ENCODE results near the gene NPHP4.

Gene NPHP4

GRCh38 chr1:5890346-5891106 lies 101.7 kb downstream of the NPHP4 start:
- no peak for ATAC-seq
- no peak for TF ChIP-seq SNAI2 (CRISPR knock-in tag; IDR thresholded peaks at IDR 0.05)
- no peak for TF ChIP-seq CSRNP3 (CRISPR knock-in tag; IDR thresholded peaks at IDR 0.05)
- no peak for TF ChIP-seq ZNF70 (CRISPR knock-in tag; IDR thresholded peaks at IDR 0.05)
- TF ChIP-seq ZNF8 (CRISPR knock-in tag; IDR thresholded peaks at IDR 0.05) = no peak
- no peak for TF ChIP-seq PPARA (CRISPR knock-in tag; IDR thresholded peaks at IDR 0.05; ENCODE audit: borderline replicate concordance)
- TF ChIP-seq RARB (CRISPR knock-in tag; IDR thresholded peaks at IDR 0.05) = no peak
- no peak for TF ChIP-seq GLIS3 (CRISPR knock-in tag; IDR thresholded peaks at IDR 0.05)
- TF ChIP-seq ESRRG (CRISPR knock-in tag; IDR thresholded peaks at IDR 0.05) = no peak
- no peak for TF ChIP-seq ZFP3 (CRISPR knock-in tag; IDR thresholded peaks at IDR 0.05)

- TF ChIP-seq SNAI2 (CRISPR knock-in tag; IDR thresholded peaks at IDR 0.05) = no peak
- no peak for TF ChIP-seq ESRRG (CRISPR knock-in tag; IDR thresholded peaks at IDR 0.05)
- TF ChIP-seq OSR1 (CRISPR knock-in tag; IDR thresholded peaks at IDR 0.05) = no peak
- TF ChIP-seq ZNF70 (CRISPR knock-in tag; IDR thresholded peaks at IDR 0.05) = no peak
Observed at GRCh38 chr1:5889901-5890300, 102.3 kb downstream of the NPHP4 start.

GRCh38 chr1:5889462-5889861 lies 102.8 kb downstream of the NPHP4 start:
- TF ChIP-seq, protein P1, sequence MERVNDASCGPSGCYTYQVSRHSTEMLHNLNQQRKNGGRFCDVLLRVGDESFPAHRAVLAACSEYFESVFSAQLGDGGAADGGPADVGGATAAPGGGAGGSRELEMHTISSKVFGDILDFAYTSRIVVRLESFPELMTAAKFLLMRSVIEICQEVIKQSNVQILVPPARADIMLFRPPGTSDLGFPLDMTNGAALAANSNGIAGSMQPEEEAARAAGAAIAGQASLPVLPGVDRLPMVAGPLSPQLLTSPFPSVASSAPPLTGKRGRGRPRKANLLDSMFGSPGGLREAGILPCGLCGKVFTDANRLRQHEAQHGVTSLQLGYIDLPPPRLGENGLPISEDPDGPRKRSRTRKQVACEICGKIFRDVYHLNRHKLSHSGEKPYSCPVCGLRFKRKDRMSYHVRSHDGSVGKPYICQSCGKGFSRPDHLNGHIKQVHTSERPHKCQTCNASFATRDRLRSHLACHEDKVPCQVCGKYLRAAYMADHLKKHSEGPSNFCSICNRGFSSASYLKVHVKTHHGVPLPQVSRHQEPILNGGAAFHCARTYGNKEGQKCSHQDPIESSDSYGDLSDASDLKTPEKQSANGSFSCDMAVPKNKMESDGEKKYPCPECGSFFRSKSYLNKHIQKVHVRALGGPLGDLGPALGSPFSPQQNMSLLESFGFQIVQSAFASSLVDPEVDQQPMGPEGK (CRISPR knock-in tag; IDR thresholded peaks at IDR 0.05; ENCODE audit: borderline replicate concordance) = no peak
- TF ChIP-seq ZFP30 (CRISPR knock-in tag; IDR thresholded peaks at IDR 0.05) (no peak), ZNF565 (CRISPR knock-in tag; conservative IDR thresholded peaks at IDR 0.05; ENCODE audit: low read depth) (no peak), CSDC2 (CRISPR knock-in tag; IDR thresholded peaks at IDR 0.05) (no peak), TCF4 (CRISPR knock-in tag; IDR thresholded peaks at IDR 0.05; ENCODE audit: borderline replicate concordance) (no peak), ZNF8 (CRISPR knock-in tag; IDR thresholded peaks at IDR 0.05) (no peak), SNAI2 (CRISPR knock-in tag; IDR thresholded peaks at IDR 0.05) (no peak), ARNTL (CRISPR knock-in tag; IDR thresholded peaks at IDR 0.05; ENCODE audit: borderline replicate concordance, low read depth) (no peak), ESRRG (CRISPR knock-in tag; IDR thresholded peaks at IDR 0.05) (no peak), CSRNP3 (CRISPR knock-in tag; IDR thresholded peaks at IDR 0.05) (no peak), ISL1 (CRISPR knock-in tag; IDR thresholded peaks at IDR 0.05) (no peak), ZFP3 (CRISPR knock-in tag; IDR thresholded peaks at IDR 0.05) (no peak)
- no peak for ATAC-seq

More at GRCh38 chr1:5889901-5890300, 102.3 kb downstream of the NPHP4 start:
- no peak for ATAC-seq

GRCh38 chr1:5888606-5889211 lies 103.5 kb downstream of the NPHP4 start:
- ATAC-seq = no peak; the same call in 2 of the 3 replicates
- TF ChIP-seq, protein P2, sequence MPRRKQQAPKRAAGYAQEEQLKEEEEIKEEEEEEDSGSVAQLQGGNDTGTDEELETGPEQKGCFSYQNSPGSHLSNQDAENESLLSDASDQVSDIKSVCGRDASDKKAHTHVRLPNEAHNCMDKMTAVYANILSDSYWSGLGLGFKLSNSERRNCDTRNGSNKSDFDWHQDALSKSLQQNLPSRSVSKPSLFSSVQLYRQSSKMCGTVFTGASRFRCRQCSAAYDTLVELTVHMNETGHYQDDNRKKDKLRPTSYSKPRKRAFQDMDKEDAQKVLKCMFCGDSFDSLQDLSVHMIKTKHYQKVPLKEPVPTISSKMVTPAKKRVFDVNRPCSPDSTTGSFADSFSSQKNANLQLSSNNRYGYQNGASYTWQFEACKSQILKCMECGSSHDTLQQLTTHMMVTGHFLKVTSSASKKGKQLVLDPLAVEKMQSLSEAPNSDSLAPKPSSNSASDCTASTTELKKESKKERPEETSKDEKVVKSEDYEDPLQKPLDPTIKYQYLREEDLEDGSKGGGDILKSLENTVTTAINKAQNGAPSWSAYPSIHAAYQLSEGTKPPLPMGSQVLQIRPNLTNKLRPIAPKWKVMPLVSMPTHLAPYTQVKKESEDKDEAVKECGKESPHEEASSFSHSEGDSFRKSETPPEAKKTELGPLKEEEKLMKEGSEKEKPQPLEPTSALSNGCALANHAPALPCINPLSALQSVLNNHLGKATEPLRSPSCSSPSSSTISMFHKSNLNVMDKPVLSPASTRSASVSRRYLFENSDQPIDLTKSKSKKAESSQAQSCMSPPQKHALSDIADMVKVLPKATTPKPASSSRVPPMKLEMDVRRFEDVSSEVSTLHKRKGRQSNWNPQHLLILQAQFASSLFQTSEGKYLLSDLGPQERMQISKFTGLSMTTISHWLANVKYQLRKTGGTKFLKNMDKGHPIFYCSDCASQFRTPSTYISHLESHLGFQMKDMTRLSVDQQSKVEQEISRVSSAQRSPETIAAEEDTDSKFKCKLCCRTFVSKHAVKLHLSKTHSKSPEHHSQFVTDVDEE (CRISPR knock-in tag; IDR thresholded peaks at IDR 0.05) = no peak
- TF ChIP-seq TCF4 (CRISPR knock-in tag; IDR thresholded peaks at IDR 0.05; ENCODE audit: borderline replicate concordance) (no peak), PPARA (CRISPR knock-in tag; IDR thresholded peaks at IDR 0.05; ENCODE audit: borderline replicate concordance) (no peak), ZFP3 (CRISPR knock-in tag; IDR thresholded peaks at IDR 0.05) (no peak), SNAI2 (CRISPR knock-in tag; IDR thresholded peaks at IDR 0.05) (no peak), ZNF565 (CRISPR knock-in tag; conservative IDR thresholded peaks at IDR 0.05; ENCODE audit: low read depth) (no peak), ARNTL (CRISPR knock-in tag; IDR thresholded peaks at IDR 0.05; ENCODE audit: borderline replicate concordance, low read depth) (no peak), ISL1 (CRISPR knock-in tag; IDR thresholded peaks at IDR 0.05) (no peak)
